SK-N-SH treated with all-trans-retinoic acid at 6 μM for 48 hours (cell line): Measurements from ENCODE around the gene C2orf74.

ENCODE experiments used
- ATAC-seq: fragments of 200-7000 bp; cut with Tn5 transposase; 3 replicates; pipeline ENCODE4 v1.9.1; 2020; ENCODE audit warnings: mild to moderate bottlenecking, moderate library complexity
- BACH2 ChIP-seq: fragments of 250-450 bp; sonication (Bioruptor Pico); IDR thresholded peaks from 2 replicates; pipeline ENCODE4 v1.9.0; 2021; ENCODE audit warnings: mild to moderate bottlenecking, borderline replicate concordance
- CREB5 ChIP-seq: fragments of 250-450 bp; sonication (Bioruptor Pico); IDR thresholded peaks from 2 replicates; pipeline ENCODE4 v1.5.1; 2020; ENCODE audit warnings: low read depth, mild to moderate bottlenecking, moderate library complexity
- CSDC2 ChIP-seq: fragments of 250-450 bp; sonication (Bioruptor Pico); IDR thresholded peaks from 2 replicates; pipeline ENCODE4 v1.5.0; 2020; ENCODE audit warnings: mild to moderate bottlenecking, moderate library complexity
- CSRNP3 ChIP-seq: fragments of 250-450 bp; sonication (Bioruptor Pico); IDR thresholded peaks from 2 replicates; pipeline ENCODE4 v1.5.1; 2021; ENCODE audit warnings: mild to moderate bottlenecking, moderate library complexity
- GLIS3 ChIP-seq: fragments of 250-450 bp; sonication (Bioruptor Pico); IDR thresholded peaks from 2 replicates; pipeline ENCODE4 v1.5.0; 2020; ENCODE audit warnings: mild to moderate bottlenecking, moderate library complexity
- ISL1 ChIP-seq: fragments of 250-450 bp; sonication (Bioruptor Pico); IDR thresholded peaks from 2 replicates; pipeline ENCODE4 v2.1.2; 2022; ENCODE audit warnings: mild to moderate bottlenecking, moderate library complexity
- OSR1 ChIP-seq: fragments of 250-450 bp; sonication (Bioruptor Pico); IDR thresholded peaks from 2 replicates; pipeline ENCODE4 v1.8.0; 2022; ENCODE audit warnings: moderate library complexity, mild to moderate bottlenecking, inconsistent platforms
- PATZ1 ChIP-seq: fragments of 250-450 bp; sonication (Bioruptor Pico); IDR thresholded peaks from 2 replicates; pipeline ENCODE4 v1.8.0; 2020; ENCODE audit warnings: mild to moderate bottlenecking, moderate library complexity, borderline replicate concordance
- PPARA ChIP-seq: fragments of 250-450 bp; sonication (Bioruptor Pico); IDR thresholded peaks from 2 replicates; pipeline ENCODE4 v1.5.0; 2020; ENCODE audit warnings: mild to moderate bottlenecking, borderline replicate concordance
- RARB ChIP-seq: fragments of 250-450 bp; sonication (Bioruptor Pico); IDR thresholded peaks from 2 replicates; pipeline ENCODE4 v1.8.0; 2021; ENCODE audit warnings: mild to moderate bottlenecking, moderate library complexity
- SNAI2 ChIP-seq: fragments of 250-450 bp; sonication (Bioruptor Pico); IDR thresholded peaks from 2 replicates; pipeline ENCODE4 v1.5.0; 2020; ENCODE audit warnings: mild to moderate bottlenecking, moderate library complexity
- TCF4 ChIP-seq: fragments of 250-450 bp; sonication (Bioruptor Pico); IDR thresholded peaks from 2 replicates; pipeline ENCODE4 v1.8.0; 2021; ENCODE audit warnings: mild to moderate bottlenecking, moderate library complexity, borderline replicate concordance
- TOX ChIP-seq: fragments of 250-450 bp; sonication (Bioruptor Pico); IDR thresholded peaks from 2 replicates; pipeline ENCODE4 v1.8.0; 2021; ENCODE audit warnings: mild to moderate bottlenecking, moderate library complexity, borderline replicate concordance
- TSHZ2 ChIP-seq: fragments of 250-450 bp; sonication (Bioruptor Pico); IDR thresholded peaks from 2 replicates; pipeline ENCODE4 v1.5.0; 2020; ENCODE audit warnings: mild to moderate bottlenecking, moderate library complexity
- ZC3H10 ChIP-seq: fragments of 250-450 bp; sonication (Bioruptor Pico); IDR thresholded peaks from 2 replicates; pipeline ENCODE4 v1.5.1; 2021; ENCODE audit warnings: mild to moderate bottlenecking, moderate library complexity
- ZFP3 ChIP-seq: fragments of 250-450 bp; sonication (Bioruptor Pico); IDR thresholded peaks from 2 replicates; pipeline ENCODE4 v1.5.0; 2020; ENCODE audit warnings: mild to moderate bottlenecking, moderate library complexity
- ZFP30 ChIP-seq: fragments of 450-650 bp; formaldehyde crosslinking; IDR thresholded peaks from 2 replicates; pipeline ENCODE4 v1.5.0; 2022; ENCODE audit warnings: mild to moderate bottlenecking, moderate library complexity
- ZNF565 ChIP-seq: fragments of 450-650 bp; formaldehyde crosslinking; conservative IDR thresholded peaks from 2 replicates; pipeline ENCODE4 v1.5.0; 2020; ENCODE audit warnings: low read depth, mild to moderate bottlenecking, moderate library complexity
- ZNF8 ChIP-seq: fragments of 450-650 bp; formaldehyde crosslinking; IDR thresholded peaks from 2 replicates; pipeline ENCODE4 v1.5.0; 2020; ENCODE audit warnings: mild to moderate bottlenecking, moderate library complexity

Gene C2orf74

GRCh38 chr2:61175036-61175435 is 13.0 kb downstream of the C2orf74 start:
- TF ChIP-seq BACH2 (CRISPR knock-in tag) (no peak), ZNF565 (CRISPR knock-in tag) (no peak), ZC3H10 (CRISPR knock-in tag) (no peak), CSDC2 (CRISPR knock-in tag) (no peak), GLIS3 (CRISPR knock-in tag) (no peak), OSR1 (no peak), CREB5 (CRISPR knock-in tag) (no peak), TCF4 (CRISPR knock-in tag) (no peak), ZFP30 (CRISPR knock-in tag) (no peak), PPARA (CRISPR knock-in tag) (no peak), TOX (CRISPR knock-in tag) (no peak), ZNF8 (CRISPR knock-in tag) (no peak), ISL1 (CRISPR knock-in tag) (no peak), RARB (CRISPR knock-in tag) (no peak)
- no peak for ATAC-seq

GRCh38 chr2:61176755-61177726 is 15.1 kb downstream of the C2orf74 start:
- peak; percentile 89 for ATAC-seq
- no peak for TF ChIP-seq TSHZ2
- no peak for TF ChIP-seq TOX (CRISPR knock-in tag)
- TF ChIP-seq GLIS3 (CRISPR knock-in tag) = 0 out of 2 replicates have a peak, but pooled peaks have one; percentile 50
- no peak for TF ChIP-seq ISL1 (CRISPR knock-in tag)
- peak; percentile 62; the same call in 1 of the 2 replicates for TF ChIP-seq ZFP3 (CRISPR knock-in tag)

- TF ChIP-seq ZNF565 (CRISPR knock-in tag) = no peak
- no peak for TF ChIP-seq BACH2 (CRISPR knock-in tag)
- TF ChIP-seq CSDC2 (CRISPR knock-in tag) = no peak
- TF ChIP-seq TOX (CRISPR knock-in tag) = no peak
- no peak for TF ChIP-seq ZNF8 (CRISPR knock-in tag)
- TF ChIP-seq CSRNP3 (CRISPR knock-in tag) = no peak
- TF ChIP-seq PATZ1 (CRISPR knock-in tag) = no peak
- no peak for TF ChIP-seq PPARA (CRISPR knock-in tag)
- TF ChIP-seq RARB (CRISPR knock-in tag) = no peak
- no peak for TF ChIP-seq ISL1 (CRISPR knock-in tag)
- TF ChIP-seq ZC3H10 (CRISPR knock-in tag) = no peak
- no peak for TF ChIP-seq TCF4 (CRISPR knock-in tag)
- TF ChIP-seq GLIS3 (CRISPR knock-in tag) = no peak
- TF ChIP-seq SNAI2 (CRISPR knock-in tag) = no peak
These were observed 15.9 kb downstream of the C2orf74 start for GRCh38 chr2:61177727-61178549.

More at GRCh38 chr2:61177727-61178549, 15.9 kb downstream of the C2orf74 start:
- no peak; the same call in 1 of the 3 replicates for ATAC-seq
